ENCODE results near the gene EHD4.

- TF ChIP-seq CTCF (IDR thresholded peaks at IDR 0.05; ENCODE audit: low read depth, low read length) (no peak), EZH2phosphoT487 (IDR thresholded peaks at IDR 0.05; ENCODE audit: low read depth) (no peak)
Observed at GRCh38 chr15:41918506-41919126, 53.7 kb downstream of the EHD4 start.
